Breast epithelium (tissue), 3 donors: ENCODE data around the gene MAN1A1.

Source experiments
- CTCF ChIP-seq, 3 donors: fragments of 450-650 bp; IDR thresholded peaks; one replicate each; pipeline ENCODE4 v1.5.1; 2016 to 2017; ENCODE audit warnings: antibody characterized with exemption in 3 of 3, mild to moderate bottlenecking in 3 of 3, moderate library complexity in 3 of 3
- POLR2A ChIP-seq: fragments of 450-650 bp; IDR thresholded peaks from one replicate; pipeline ENCODE4 v1.6.1; 2016; ENCODE audit warnings: antibody characterized with exemption, mild to moderate bottlenecking, moderate library complexity
- POLR2AphosphoS5 ChIP-seq, 3 donors: sonication (generic); formaldehyde crosslinking; IDR thresholded peaks; one replicate each; pipeline ENCODE4 v1.6.1; 2017; ENCODE audit warnings: antibody characterized with exemption in 3 of 3

- TF ChIP-seq CTCF (IDR thresholded peaks at IDR 0.05) (no peak), POLR2A (no peak), POLR2AphosphoS5 (IDR thresholded peaks at IDR 0.05) (peak in 1 of 3 donors; percentile 33)
These were observed 5.6 kb upstream of the MAN1A1 start for GRCh38 chr6:119355157-119355556.
